Suprapubic skin (tissue), 4 donors: ENCODE results near the gene TMEM225B.

ENCODE experiments used
- CTCF ChIP-seq, 2 donors: fragments of 200-600 bp in 1 of 2; fragments of 450-650 bp in 1 of 2; sonication (generic) in 1 of 2; IDR thresholded peaks; one replicate each; pipeline ENCODE4 v1.5.1; 2016 to 2019; ENCODE audit warnings: antibody characterized with exemption in 2 of 2, mild to moderate bottlenecking in 1 of 2, moderate library complexity in 1 of 2
- EP300 ChIP-seq: sonication (generic); formaldehyde crosslinking; IDR thresholded peaks from one replicate; pipeline ENCODE4 v1.6.1; 2017; ENCODE audit warnings: antibody characterized with exemption
- POLR2A ChIP-seq, 2 donors: fragments of 450-650 bp; IDR thresholded peaks; one replicate each; pipeline ENCODE4 v1.6.1; 2017; ENCODE audit warnings: antibody characterized with exemption in 2 of 2, mild to moderate bottlenecking in 2 of 2, moderate library complexity in 2 of 2
- POLR2AphosphoS5 ChIP-seq, 3 donors: sonication (generic); formaldehyde crosslinking; IDR thresholded peaks; one replicate each; pipeline ENCODE4 v1.6.1; 2017; ENCODE audit warnings: antibody characterized with exemption in 3 of 3

GRCh38 chr7:99588868-99589267, 9.2 kb upstream of the TMEM225B start:
- no peak for TF ChIP-seq POLR2AphosphoS5 (IDR thresholded peaks at IDR 0.05)
- TF ChIP-seq CTCF (IDR thresholded peaks at IDR 0.05) = no peak
- TF ChIP-seq POLR2A (IDR thresholded peaks at IDR 0.05) = no peak
- TF ChIP-seq EP300 = no peak
